ENCODE data around the gene ERMAP. TPM values are rescaled to one million over a fixed set of nuclear protein-coding genes. Genes with fewer than 3 reads are reported as not detected.

ERMAP gene
- total RNA-seq, 1 experiment from 2014 or later = 17.2 TPM

- intact Hi-C loops (cut with micrococcal nuclease) = no loop called here
- peaks cover 19% of the 10 kb centered on the region for H3K36me3 Mint-ChIP-seq (ENCODE audit: insufficient read depth, unreplicated experiment)
- POLR2A ChIA-PET = interaction anchor here (0.6 to 6.5 kb wide), 25 partner anchors 8 to 673 kb away, joined by 3 to 88 read pairs (median 4); partner anchors contain the start of genes C1orf50, ERMAP, P3H1 and PPIH
- peak overlapping the region; percentile 98 for H3K4me3 Mint-ChIP-seq (ENCODE audit: unreplicated experiment)
- DNase-seq (ENCODE audit: unreplicated experiment) = peak; percentile 24
- BruUV-seq (replicated peaks) = TSS peak; percentile 84
- TF ChIP-seq, protein P1, sequence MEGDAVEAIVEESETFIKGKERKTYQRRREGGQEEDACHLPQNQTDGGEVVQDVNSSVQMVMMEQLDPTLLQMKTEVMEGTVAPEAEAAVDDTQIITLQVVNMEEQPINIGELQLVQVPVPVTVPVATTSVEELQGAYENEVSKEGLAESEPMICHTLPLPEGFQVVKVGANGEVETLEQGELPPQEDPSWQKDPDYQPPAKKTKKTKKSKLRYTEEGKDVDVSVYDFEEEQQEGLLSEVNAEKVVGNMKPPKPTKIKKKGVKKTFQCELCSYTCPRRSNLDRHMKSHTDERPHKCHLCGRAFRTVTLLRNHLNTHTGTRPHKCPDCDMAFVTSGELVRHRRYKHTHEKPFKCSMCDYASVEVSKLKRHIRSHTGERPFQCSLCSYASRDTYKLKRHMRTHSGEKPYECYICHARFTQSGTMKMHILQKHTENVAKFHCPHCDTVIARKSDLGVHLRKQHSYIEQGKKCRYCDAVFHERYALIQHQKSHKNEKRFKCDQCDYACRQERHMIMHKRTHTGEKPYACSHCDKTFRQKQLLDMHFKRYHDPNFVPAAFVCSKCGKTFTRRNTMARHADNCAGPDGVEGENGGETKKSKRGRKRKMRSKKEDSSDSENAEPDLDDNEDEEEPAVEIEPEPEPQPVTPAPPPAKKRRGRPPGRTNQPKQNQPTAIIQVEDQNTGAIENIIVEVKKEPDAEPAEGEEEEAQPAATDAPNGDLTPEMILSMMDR (IDR thresholded peaks at IDR 0.05; ENCODE audit: unreplicated experiment) = no peak
- CTCF ChIA-PET = interaction anchor here (0.7 to 2.4 kb wide), 6 partner anchors 10 to 153 kb away, joined by 3 to 6 read pairs (median 4); no protein-coding TSS in a partner anchor
- H3K9me3 Mint-ChIP-seq (ENCODE audit: unreplicated experiment) = peaks cover 8% of the 10 kb centered on the region
- H3K4me1 Mint-ChIP-seq (ENCODE audit: insufficient read depth, unreplicated experiment) = peaks cover 28% of the 10 kb centered on the region
- H3K27me3 Mint-ChIP-seq (ENCODE audit: insufficient read depth, unreplicated experiment) = no peaks in the 10 kb centered on the region
- peak overlapping the region; percentile 98 for H3K27ac Mint-ChIP-seq (ENCODE audit: low read depth, unreplicated experiment)
Measured at GRCh38 chr1:42845866-42846256, 28.9 kb downstream of the ERMAP start.

- H3K9me3 Mint-ChIP-seq (ENCODE audit: unreplicated experiment) = peaks cover 8% of the 10 kb centered on the region
- peaks cover 21% of the 10 kb centered on the region for H3K36me3 Mint-ChIP-seq (ENCODE audit: insufficient read depth, unreplicated experiment)
- no TSS peak for BruUV-seq (replicated peaks)
- intact Hi-C loops (cut with micrococcal nuclease) = no loop called here
- H3K27ac Mint-ChIP-seq (ENCODE audit: low read depth, unreplicated experiment) = peak within 1 kb of the TSS; percentile 98
- H3K27me3 Mint-ChIP-seq (ENCODE audit: insufficient read depth, unreplicated experiment) = no peaks in the 10 kb centered on the region
- peak within 1 kb of the TSS; percentile 98 for H3K4me3 Mint-ChIP-seq (ENCODE audit: unreplicated experiment)
- peaks cover 28% of the 10 kb centered on the region for H3K4me1 Mint-ChIP-seq (ENCODE audit: insufficient read depth, unreplicated experiment)
- peak; percentile 97 for DNase-seq (ENCODE audit: unreplicated experiment)
- TF ChIP-seq, protein P1 (IDR thresholded peaks at IDR 0.05; ENCODE audit: unreplicated experiment) = peak; percentile 27
- ChIA-PET POLR2A (interaction anchor here (0.6 to 6.5 kb wide), 25 partner anchors 8 to 673 kb away, joined by 3 to 88 read pairs (median 4); partner anchors contain the start of genes C1orf50, ERMAP, P3H1 and PPIH), CTCF (interaction anchor here (0.7 to 2.4 kb wide), 10 partner anchors 10 to 113 kb away, joined by 3 to 6 read pairs (median 3); partner anchors contain the start of gene SLC2A1)
Measured at GRCh38 chr1:42846257-42847110, 29.6 kb downstream of the ERMAP start, which contains the start of gene ZNF691. ZNF691 (plus strand) TSS chr1:42846613; CDS start chr1:42849659, 3,046 bp downstream.

DNA sequence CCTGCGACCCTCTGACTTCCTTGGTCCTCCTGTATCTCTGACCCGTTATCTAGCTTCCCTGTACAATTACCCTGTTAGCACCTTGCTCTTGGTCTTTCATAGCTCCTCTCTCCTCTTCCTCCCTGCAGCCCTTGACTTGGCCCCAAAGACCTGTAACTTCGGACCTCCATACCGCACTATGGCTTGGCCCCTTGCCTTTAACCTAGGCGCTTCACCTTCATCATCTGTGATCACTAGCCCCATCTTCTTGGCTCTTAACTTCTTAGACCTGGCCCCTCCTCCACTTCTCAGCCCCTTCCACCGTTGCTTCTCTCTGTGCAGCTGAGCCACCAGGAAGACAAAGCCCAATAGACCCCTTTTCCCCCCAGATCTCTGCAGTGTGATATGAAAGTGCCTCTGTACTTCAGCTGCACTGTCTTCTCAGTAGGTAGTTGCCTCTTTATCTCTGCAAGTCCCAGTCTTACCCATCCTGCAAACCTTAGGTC lies 30.2 kb downstream of the ERMAP start:
- no peaks in the 10 kb centered on the region for H3K27me3 Mint-ChIP-seq (ENCODE audit: insufficient read depth, unreplicated experiment)
- H3K36me3 Mint-ChIP-seq (ENCODE audit: insufficient read depth, unreplicated experiment) = peaks cover 23% of the 10 kb centered on the region
- intact Hi-C loops (cut with micrococcal nuclease) = no loop called here
- DNase-seq (ENCODE audit: unreplicated experiment) = no peak
- BruUV-seq (replicated peaks) = no TSS peak
- H3K27ac Mint-ChIP-seq (ENCODE audit: low read depth, unreplicated experiment) = peak overlapping the region; percentile 98
- peaks cover 28% of the 10 kb centered on the region for H3K4me1 Mint-ChIP-seq (ENCODE audit: insufficient read depth, unreplicated experiment)
- ChIA-PET CTCF (interaction anchor here (0.7 to 2.4 kb wide), 7 partner anchors 11 to 112 kb away, joined by 3 to 6 read pairs (median 3); partner anchors contain the start of gene SLC2A1), POLR2A (interaction anchor here (0.7 to 6.5 kb wide), 12 partner anchors 9 to 390 kb away, joined by 3 to 88 read pairs (median 6); partner anchors contain the start of genes C1orf50, ERMAP, P3H1 and SVBP)
- peak overlapping the region; percentile 98 for H3K4me3 Mint-ChIP-seq (ENCODE audit: unreplicated experiment)
- TF ChIP-seq, protein P1 (IDR thresholded peaks at IDR 0.05; ENCODE audit: unreplicated experiment) = no peak
- peaks cover 8% of the 10 kb centered on the region for H3K9me3 Mint-ChIP-seq (ENCODE audit: unreplicated experiment)
